H1 (cell line): ENCODE data around the gene ST8SIA4. TPM values are rescaled to one million over a fixed set of nuclear protein-coding genes. Genes with fewer than 3 reads are reported as not detected.

Source experiments
- CTCF ChIA-PET: fragments of 300-600 bp; sonication (Branson Sonifier 250); formaldehyde crosslinking; loops from one replicate; lab custom pipeline; 2021; ENCODE audit not compliant: partially characterized antibody; lab: Charles Lee
- POLR2A ChIA-PET: fragments of 300-600 bp; sonication (Branson Sonifier 250); formaldehyde crosslinking; loops from one replicate; lab custom pipeline; 2021; ENCODE audit warnings: inconsistent platforms; ENCODE audit not compliant: partially characterized antibody; lab: Charles Lee
- DNase-seq, 2 experiments: peaks; one replicate each; pipeline versions ENCODE4 v3.0.0 to v3.0.0-alpha.2; 2010 to 2022; ENCODE audit warnings: low spot score in 2 of 2, low read depth in 1 of 2, mixed read lengths in 1 of 2
- FAIRE-seq: peaks from 2 replicates; lab custom pipeline; 2011; peaks lifted over from hg19 to GRCh38; lab: Jason Lieb, UNC
- H2AFZ ChIP-seq: 2 replicates; pipeline ENCODE4 v1.8.1; 2012; ENCODE audit warnings: low read length, inconsistent platforms
- H2AK5ac ChIP-seq: 2 replicates; pipeline ENCODE4 v1.6.1; 2013; ENCODE audit warnings: low read depth, low read length
- H2BK120ac ChIP-seq: replicated peaks from 2 replicates; pipeline ENCODE3; 2013; ENCODE audit warnings: low read depth, low read length, inconsistent platforms
- H2BK12ac ChIP-seq: 2 replicates; pipeline ENCODE4 v1.6.1; 2013; ENCODE audit warnings: low read depth, low read length
- H2BK15ac ChIP-seq: 2 replicates; pipeline ENCODE4 v1.6.1; 2013; ENCODE audit warnings: low read length
- H2BK20ac ChIP-seq: 2 replicates; pipeline ENCODE4 v1.6.1; 2013; ENCODE audit warnings: low read length
- H2BK5ac ChIP-seq: 2 replicates; pipeline ENCODE4 v1.6.1; 2013; ENCODE audit warnings: low read depth, low read length
- H3K14ac ChIP-seq: 2 replicates; pipeline ENCODE4 v1.6.1; 2013; ENCODE audit warnings: inconsistent platforms; ENCODE audit not compliant: insufficient read length
- H3K18ac ChIP-seq: 2 replicates; pipeline ENCODE4 v1.6.1; 2013; ENCODE audit warnings: low read length; ENCODE audit errors: extremely low read depth
- H3K23ac ChIP-seq: 2 replicates; pipeline ENCODE4 v1.6.1; 2013; ENCODE audit warnings: inconsistent platforms; ENCODE audit not compliant: insufficient read length
- H3K23me2 ChIP-seq: 2 replicates; pipeline ENCODE4 v1.6.1; 2013; ENCODE audit warnings: low read depth, low read length
- H3K27ac ChIP-seq: 2 replicates; pipeline ENCODE4 v1.6.1; 2011; ENCODE audit warnings: low read depth, low read length, inconsistent platforms
- H3K27me3 ChIP-seq, 4 experiments: replicated peaks in 1 of 4; 1 replicate in 1 of 4; 2 replicates in 3 of 4; pipeline versions ENCODE4 v1.6.1 to v1.8.1; 2011 to 2013; ENCODE audit warnings: low read length in 3 of 4, mild to moderate bottlenecking in 3 of 4, inconsistent platforms in 2 of 4, mixed read lengths in 2 of 4, moderate library complexity in 1 of 4; ENCODE audit not compliant: control insufficient read depth in 3 of 4, insufficient read depth in 3 of 4; ENCODE audit errors: extremely low read depth in 1 of 4
- H3K36me3 ChIP-seq, 4 experiments: 2 replicates each; pipeline versions ENCODE4 v1.6.1 to v1.8.1; 2011 to 2013; ENCODE audit warnings: mild to moderate bottlenecking in 4 of 4, low read length in 3 of 4, moderate library complexity in 2 of 4, control low read depth in 1 of 4, inconsistent platforms in 1 of 4; ENCODE audit not compliant: insufficient read depth in 4 of 4, control insufficient read depth in 2 of 4
- H3K4ac ChIP-seq: replicated peaks from 2 replicates; pipeline ENCODE3; 2013; ENCODE audit warnings: low read length, low read depth, mixed read lengths, inconsistent platforms; ENCODE audit not compliant: insufficient read length
- H3K4me1 ChIP-seq, 4 experiments: replicated peaks in 1 of 4; 1 replicate in 1 of 4; 2 replicates in 3 of 4; pipeline versions ENCODE4 v1.6.1 to v1.8.1; 2011 to 2013; ENCODE audit warnings: low read length in 3 of 4, inconsistent platforms in 2 of 4, mixed read lengths in 1 of 4; ENCODE audit not compliant: insufficient read depth in 4 of 4, control insufficient read depth in 3 of 4
- H3K4me2 ChIP-seq, 2 experiments: 2 replicates each; pipeline versions ENCODE4 v1.6.1 to v1.8.1; 2011 to 2013; ENCODE audit warnings: low read depth in 2 of 2, low read length in 2 of 2, control low read depth in 1 of 2, inconsistent platforms in 1 of 2, mild to moderate bottlenecking in 1 of 2; ENCODE audit not compliant: insufficient read depth in 1 of 2
- H3K4me3 ChIP-seq, 4 experiments: fragments of 200-600, 300-600 bp in 1 of 4; sonication (generic), shearing (Covaris generic), sonication (Bioruptor Twin) in 1 of 4; 2 replicates each; pipeline versions ENCODE4 v1.5.1 to v1.8.1; 2011 to 2016; ENCODE audit warnings: low read length in 4 of 4, low read depth in 3 of 4, control low read depth in 2 of 4, inconsistent platforms in 2 of 4, mild to moderate bottlenecking in 2 of 4, mixed read lengths in 1 of 4, moderate library complexity in 1 of 4; ENCODE audit not compliant: insufficient read depth in 2 of 4; ENCODE audit errors: extremely low read depth in 1 of 4
- H3K56ac ChIP-seq: replicated peaks from 2 replicates; pipeline ENCODE3; 2013; ENCODE audit warnings: low read depth, mild to moderate bottlenecking, mixed read lengths, low read length, inconsistent platforms; ENCODE audit not compliant: insufficient read length
- H3K79me1 ChIP-seq: 2 replicates; pipeline ENCODE4 v1.6.1; 2013; ENCODE audit warnings: low read depth, low read length, control low read depth
- H3K79me2 ChIP-seq, 2 experiments: 2 replicates each; pipeline versions ENCODE4 v1.6.1 to v1.8.1; 2012 to 2013; ENCODE audit warnings: low read length in 2 of 2, mild to moderate bottlenecking in 2 of 2, inconsistent platforms in 1 of 2; ENCODE audit not compliant: insufficient read depth in 2 of 2, control insufficient read depth in 1 of 2
- H3K9ac ChIP-seq, 4 experiments: replicated peaks in 1 of 4; 1 replicate in 1 of 4; 2 replicates in 3 of 4; pipeline versions ENCODE4 v1.6.1 to v1.8.1; 2011 to 2013; ENCODE audit warnings: low read depth in 3 of 4, low read length in 3 of 4, control low read depth in 2 of 4, mild to moderate bottlenecking in 2 of 4, moderate library complexity in 2 of 4, inconsistent platforms in 1 of 4; ENCODE audit errors: extremely low read depth in 1 of 4
- H3K9me3 ChIP-seq, 2 experiments: 2 replicates each; pipeline versions ENCODE4 v1.6.1 to v1.8.1; 2012 to 2013; ENCODE audit warnings: mild to moderate bottlenecking in 2 of 2, moderate library complexity in 2 of 2, control low read depth in 1 of 2, inconsistent platforms in 1 of 2, low read depth in 1 of 2, low read length in 1 of 2, mixed read lengths in 1 of 2; ENCODE audit not compliant: insufficient read depth in 2 of 2
- H4K20me1 ChIP-seq, 2 experiments: replicated peaks in 1 of 2; 2 replicates each; pipeline versions ENCODE3 to v1.8.1; 2011 to 2013; ENCODE audit warnings: inconsistent platforms in 2 of 2, low read length in 2 of 2, mild to moderate bottlenecking in 1 of 2; ENCODE audit not compliant: insufficient read depth in 2 of 2, control insufficient read depth in 1 of 2
- H4K5ac ChIP-seq: 2 replicates; pipeline ENCODE4 v1.6.1; 2013; ENCODE audit warnings: low read length, low read depth, mixed read lengths, inconsistent platforms; ENCODE audit not compliant: insufficient read length
- H4K8ac ChIP-seq: 2 replicates; pipeline ENCODE4 v1.8.0; 2013; ENCODE audit warnings: mild to moderate bottlenecking, moderate library complexity, low read length, inconsistent platforms; ENCODE audit not compliant: insufficient read depth; ENCODE audit errors: extremely low read depth
- H4K91ac ChIP-seq: replicated peaks from 2 replicates; pipeline ENCODE3; 2013; ENCODE audit warnings: low read length, mixed read lengths, inconsistent platforms; ENCODE audit not compliant: insufficient read length
- BCL11A ChIP-seq, 2 experiments: IDR thresholded peaks; one replicate each; pipeline ENCODE4 v1.6.1; 2011; ENCODE audit warnings: low read depth in 2 of 2, low read length in 2 of 2, mild to moderate bottlenecking in 2 of 2
- HDAC6 ChIP-seq: IDR thresholded peaks from one replicate; pipeline ENCODE4 v1.7.1; 2012; ENCODE audit warnings: low read depth, mild to moderate bottlenecking, inconsistent platforms, low read length, moderate library complexity
- POLR2A ChIP-seq, 2 experiments: IDR thresholded peaks; 1 replicate in 1 of 2; 2 replicates in 1 of 2; pipeline ENCODE4 v1.6.1; 2011; ENCODE audit warnings: low read depth in 2 of 2, low read length in 2 of 2, mild to moderate bottlenecking in 2 of 2; ENCODE audit errors: control extremely low read depth in 1 of 2
- RFX5 ChIP-seq: IDR thresholded peaks from 2 replicates; pipeline ENCODE4 v1.6.1; 2011; ENCODE audit warnings: low read depth, low read length, improper control_type of control experiment, borderline replicate concordance
- SIRT6 ChIP-seq: IDR thresholded peaks from one replicate; pipeline ENCODE4 v1.7.1; 2012; ENCODE audit warnings: low read length, inconsistent platforms
- SIX5 ChIP-seq: IDR thresholded peaks from 2 replicates; pipeline ENCODE4 v1.6.1; 2011; ENCODE audit warnings: mild to moderate bottlenecking, low read depth, low read length
- SP1 ChIP-seq: IDR thresholded peaks from 2 replicates; pipeline ENCODE4 v1.6.1; 2011; ENCODE audit warnings: low read depth, low read length
- WGBS, 2 experiments: shearing (Covaris generic) in 1 of 2; methylation state at CpG; one replicate each; pipeline versions ENCODE4 v1.1.6 to v1.1.7; 2013 to 2015; ENCODE audit warnings: low lambda C conversion rate in 2 of 2, mixed read lengths in 2 of 2, inconsistent platforms in 1 of 2, low coverage in 1 of 2, missing lambda C conversion rate in 1 of 2; ENCODE audit not compliant: insufficient replicate concordance in 2 of 2, insufficient coverage in 1 of 2, insufficient read length in 1 of 2; ENCODE audit errors: extremely low coverage in 1 of 2, missing lambda C conversion rate in 1 of 2; 5-methylcytosine and 5-hydroxymethylcytosine counted together
- polyA plus RNA-seq, 7 experiments: library from polyadenylated mRNA; depleted of rRNA in 3 of 7; stranded (reverse) in 5 of 7; unstranded in 2 of 7; fragments of >200 nt in 5 of 7; fragments of 200-250 nt in 2 of 7; gene quantifications; 1 replicate in 5 of 7; 2 replicates in 1 of 7; 4 replicates in 1 of 7; pipeline versions ENCODE4 v1.2.1 to v1.2.3, GENCODE V29; 2011 to 2013; ENCODE audit warnings: missing spikeins in 2 of 7, mixed read lengths in 2 of 7
- total RNA-seq: library from RNA; stranded (reverse); fragmentation: NEBNext Ultra II Directional; extraction: Animal tissue kit (Norgen Biotek cat#: 25700); gene quantifications from 2 replicates; pipeline ENCODE4 v1.2.1, GENCODE V29; 2021

Gene ST8SIA4
- total and polyA plus RNA-seq, 2 of the 8 experiments (the other 6 are each of a cell fraction or from before 2014, with no cell fraction given) = 0.08 to 0.50 TPM

DNA sequence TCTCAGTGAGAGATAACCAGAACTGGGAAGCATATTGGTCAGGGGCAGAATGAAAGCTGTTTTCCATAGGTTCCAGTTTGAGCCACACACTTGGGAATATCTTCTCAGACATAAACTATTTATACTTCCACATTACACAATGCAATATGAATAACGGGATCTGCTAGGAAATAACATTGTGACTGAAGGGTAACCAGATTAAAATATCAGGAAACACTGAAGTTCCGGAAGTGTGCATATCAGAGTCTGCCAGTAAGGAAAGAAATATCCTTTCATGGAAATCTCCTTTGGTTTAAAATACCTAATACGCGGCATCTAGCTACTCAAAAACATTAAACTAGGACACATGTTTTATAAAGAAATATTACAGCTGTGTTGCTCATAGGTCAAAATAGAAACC, 56.3 kb downstream of the ST8SIA4 start:
- no peak for FAIRE-seq
- H2BK15ac ChIP-seq = no peak overlapping the region
- no peak overlapping the region for H3K9ac ChIP-seq
- H4K20me1 ChIP-seq = no peaks in the 10 kb centered on the region
- no peak overlapping the region for H2BK120ac ChIP-seq
- no peak overlapping the region for H3K4ac ChIP-seq
- no peak overlapping the region for H3K14ac ChIP-seq
- H2BK12ac ChIP-seq = no peak overlapping the region
- H2BK20ac ChIP-seq = no peak overlapping the region
- no peak for DNase-seq
- no peak overlapping the region for H4K8ac ChIP-seq
- no peak overlapping the region for H3K4me3 ChIP-seq
- H3K9me3 ChIP-seq = no peaks in the 10 kb centered on the region
- H3K23me2 ChIP-seq = no peaks in the 10 kb centered on the region
- H3K4me1 ChIP-seq = no peaks in the 10 kb centered on the region
- no peak overlapping the region for H3K56ac ChIP-seq
- no peak overlapping the region for H2AFZ ChIP-seq
- H3K27ac ChIP-seq = no peak overlapping the region
- 66% methylated on average over 4 of the region's 4 CpGs; no CpG with 5 or more reads in 1 of the 2 experiments for WGBS, 2 experiments
- no peaks in the 10 kb centered on the region for H3K36me3 ChIP-seq
- TF ChIP-seq BCL11A (IDR thresholded peaks at IDR 0.05; ENCODE audit: low read depth in 2 of 2, low read length in 2 of 2) (no peak), POLR2A (IDR thresholded peaks at IDR 0.05; ENCODE audit: control extremely low read depth in 1 of 2, low read depth in 2 of 2, low read length in 2 of 2) (no peak), SP1 (no peak), RFX5 (no peak), SIX5 (no peak), HDAC6 (no peak), SIRT6 (no peak)
- no peak overlapping the region for H4K91ac ChIP-seq
- H2AK5ac ChIP-seq = no peak overlapping the region
- H4K5ac ChIP-seq = no peak overlapping the region
- H3K79me1 ChIP-seq = no peaks in the 10 kb centered on the region
- no peaks in the 10 kb centered on the region for H3K79me2 ChIP-seq
- ChIA-PET CTCF (no interaction called here), POLR2A (no interaction called here)
- no peak overlapping the region for H2BK5ac ChIP-seq
- H3K23ac ChIP-seq = no peak overlapping the region
- H3K27me3 ChIP-seq = no peaks in the 10 kb centered on the region
- no peak overlapping the region for H3K18ac ChIP-seq
- no peak overlapping the region for H3K4me2 ChIP-seq
